ENCODE measurements around the gene SMARCB1.
A peak's percentile ranks its signal among the peaks of the same experiment; 100 is the strongest.

The SMARCB1 gene

GRCh38 chr22:23762842-23763578 lies 23.8 kb upstream of the SMARCB1 start, which contains the start of gene C22orf15:
C22orf15 (plus strand) TSS chr22:23762990; CDS start chr22:23763307, 317 bp downstream.
- no peak for DNase-seq (ENCODE audit: low read depth in 2 of 2, low spot score in 1 of 2)

GRCh38 chr22:23763579-23763945 lies 23.2 kb upstream of the SMARCB1 start:
- DNase-seq (ENCODE audit: low read depth in 2 of 2, low spot score in 1 of 2), result no peak

GRCh38 chr22:23763954-23764353 lies 22.8 kb upstream of the SMARCB1 start:
- no peak for DNase-seq (ENCODE audit: low read depth in 2 of 2, low spot score in 1 of 2)

GRCh38 chr22:23764899-23765881 lies 21.6 kb upstream of the SMARCB1 start:
- DNase-seq (ENCODE audit: low read depth in 2 of 2, low spot score in 1 of 2), result no peak

GRCh38 chr22:23767303-23767672 lies 19.5 kb upstream of the SMARCB1 start:
- no peak for DNase-seq (ENCODE audit: low read depth in 2 of 2, low spot score in 1 of 2)

GRCh38 chr22:23767673-23768548 lies 18.9 kb upstream of the SMARCB1 start, which contains the start of gene CHCHD10:
CHCHD10 (minus strand) TSS chr22:23767972; CDS start chr22:23767874, 98 bp downstream.
- peak in 1 of 2 donors; percentile 57 for DNase-seq (ENCODE audit: low read depth in 2 of 2, low spot score in 1 of 2)

GRCh38 chr22:23769321-23769965 lies 17.3 kb upstream of the SMARCB1 start:
- no peak for DNase-seq (ENCODE audit: low read depth in 2 of 2, low spot score in 1 of 2)

GRCh38 chr22:23772315-23772648 lies 14.5 kb upstream of the SMARCB1 start:
- no peak for DNase-seq (ENCODE audit: low read depth in 2 of 2, low spot score in 1 of 2)

- no peak for DNase-seq (ENCODE audit: low read depth in 2 of 2, low spot score in 1 of 2)
Observed at GRCh38 chr22:23772649-23773473, 13.9 kb upstream of the SMARCB1 start, which contains the start of gene MMP11. MMP11 (plus strand) TSS chr22:23772849; CDS start chr22:23772871, 22 bp downstream.

GRCh38 chr22:23773483-23774113 lies 13.2 kb upstream of the SMARCB1 start:
- DNase-seq (ENCODE audit: low read depth in 2 of 2, low spot score in 1 of 2), result no peak

GRCh38 chr22:23774114-23774921 lies 12.4 kb upstream of the SMARCB1 start:
- DNase-seq (ENCODE audit: low read depth in 2 of 2, low spot score in 1 of 2), result no peak

GRCh38 chr22:23774922-23775436 lies 11.8 kb upstream of the SMARCB1 start:
- no peak for DNase-seq (ENCODE audit: low read depth in 2 of 2, low spot score in 1 of 2)

GRCh38 chr22:23775779-23776375 lies 10.9 kb upstream of the SMARCB1 start:
- no peak for DNase-seq (ENCODE audit: low read depth in 2 of 2, low spot score in 1 of 2)

- DNase-seq (ENCODE audit: low read depth in 2 of 2, low spot score in 1 of 2), result no peak
Observed at GRCh38 chr22:23777776-23778576, 8.8 kb upstream of the SMARCB1 start.

GRCh38 chr22:23778577-23778900 lies 8.2 kb upstream of the SMARCB1 start:
- no peak for DNase-seq (ENCODE audit: low read depth in 2 of 2, low spot score in 1 of 2)

- DNase-seq (ENCODE audit: low read depth in 2 of 2, low spot score in 1 of 2), result no peak
Observed at GRCh38 chr22:23779083-23779482, 7.7 kb upstream of the SMARCB1 start.

- no peak for DNase-seq (ENCODE audit: low read depth in 2 of 2, low spot score in 1 of 2)
Observed at GRCh38 chr22:23779731-23780130, 7.0 kb upstream of the SMARCB1 start.
